Fibroblast of skin of right biceps (primary cell): Measurements from ENCODE around the gene SLC4A5.
"Not testable (repeated sequence)": the region's sequence is repeated elsewhere in the genome, so short reads cannot be mapped to it uniquely, and the experiment has no call there.

Experiments used
- DNase-seq: peaks from one replicate; pipeline ENCODE4 v3.0.0-alpha.2; 2013

SLC4A5 gene

DNA sequence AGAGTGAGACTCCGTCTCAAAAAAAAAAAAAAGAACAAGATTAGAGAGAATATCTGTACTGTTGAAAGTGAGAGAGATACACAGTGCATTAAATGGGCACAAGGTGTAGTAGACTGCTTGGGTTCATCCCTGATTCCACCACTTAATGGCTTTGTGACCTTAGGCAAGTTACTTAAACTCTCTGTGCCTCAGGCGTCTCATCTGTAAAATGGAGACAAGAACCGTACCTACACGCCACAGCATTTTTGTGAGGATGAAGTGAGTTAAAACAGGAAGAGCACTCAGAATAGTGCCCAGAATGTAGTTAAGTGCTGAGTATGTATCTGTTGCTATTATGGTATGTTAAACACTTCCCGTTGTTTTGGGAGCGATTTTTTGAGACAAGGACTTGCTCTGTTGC lies 80.5 kb downstream of the SLC4A5 start:
- DNase-seq: no peak

DNA sequence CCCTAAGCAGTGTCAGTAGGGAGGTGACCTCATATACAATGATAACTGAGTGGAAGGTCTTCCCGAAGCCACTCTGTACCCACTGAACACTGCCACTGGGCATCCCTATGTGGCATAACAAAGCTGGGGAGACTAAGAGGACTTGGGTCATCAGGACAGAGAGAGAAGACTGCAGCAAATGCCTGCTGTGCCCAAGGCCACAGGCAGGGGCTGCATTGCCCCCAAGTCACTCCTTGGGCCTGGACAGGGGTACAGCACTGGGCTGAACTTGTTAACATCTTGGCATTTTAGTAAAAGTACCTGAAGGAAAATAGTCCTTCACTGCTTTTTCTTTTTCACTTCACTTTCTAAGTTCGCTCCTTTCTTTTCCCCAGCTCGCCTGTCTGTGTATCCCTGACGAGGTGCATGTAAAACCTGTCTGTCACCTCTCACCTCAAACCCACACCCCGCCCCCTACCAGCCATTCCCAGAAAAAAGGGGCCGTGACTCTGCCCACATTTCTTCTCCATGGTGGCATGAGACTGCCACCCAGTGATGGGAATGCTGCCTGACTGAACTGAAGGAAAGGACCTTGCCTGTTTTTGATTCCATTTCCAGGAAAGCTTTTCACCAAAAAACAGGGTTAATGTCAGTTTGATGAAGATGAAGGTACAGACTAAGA lies 81.9 kb downstream of the SLC4A5 start:
- DNase-seq: peak; percentile 31

DNA sequence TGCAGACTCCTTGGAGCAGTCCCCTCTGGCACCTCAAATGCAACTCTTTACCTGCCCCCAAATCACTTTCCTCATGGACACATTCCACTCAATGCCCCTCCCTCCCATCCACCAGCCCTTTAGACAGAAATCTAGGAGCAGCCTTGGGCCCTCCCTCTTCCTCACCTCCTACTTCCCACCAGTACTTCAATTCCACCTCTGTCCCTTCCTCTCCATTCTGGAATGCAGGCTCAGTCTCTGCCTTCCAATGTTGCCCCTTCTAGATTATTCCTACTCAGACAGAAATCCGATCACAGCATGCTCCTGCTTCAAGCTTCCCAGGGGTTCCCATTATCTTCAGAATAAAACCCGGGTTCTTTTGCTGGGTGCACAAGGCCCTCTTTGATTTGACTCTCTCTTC lies 82.7 kb downstream of the SLC4A5 start:
- no peak for DNase-seq

DNA sequence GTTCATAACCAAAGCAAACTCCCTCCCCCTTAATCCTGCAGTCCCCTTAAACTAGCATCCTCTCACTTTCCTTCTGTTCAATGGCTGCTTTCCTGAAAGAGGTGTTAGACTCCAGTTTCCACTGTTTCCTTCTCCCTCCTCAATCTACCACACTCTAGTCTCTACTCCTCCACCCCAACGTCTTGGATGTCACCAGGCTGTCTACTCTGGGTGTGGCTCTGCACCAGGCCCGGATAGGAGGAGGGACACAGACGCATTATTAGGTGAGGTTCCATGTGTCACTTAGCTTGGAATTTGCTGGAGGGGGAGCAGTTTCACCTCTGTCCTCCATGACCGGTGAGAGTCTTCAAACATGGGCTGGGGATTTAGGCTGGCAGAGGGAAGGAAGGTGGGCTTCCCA lies 83.5 kb downstream of the SLC4A5 start:
- no peak for DNase-seq

DNA sequence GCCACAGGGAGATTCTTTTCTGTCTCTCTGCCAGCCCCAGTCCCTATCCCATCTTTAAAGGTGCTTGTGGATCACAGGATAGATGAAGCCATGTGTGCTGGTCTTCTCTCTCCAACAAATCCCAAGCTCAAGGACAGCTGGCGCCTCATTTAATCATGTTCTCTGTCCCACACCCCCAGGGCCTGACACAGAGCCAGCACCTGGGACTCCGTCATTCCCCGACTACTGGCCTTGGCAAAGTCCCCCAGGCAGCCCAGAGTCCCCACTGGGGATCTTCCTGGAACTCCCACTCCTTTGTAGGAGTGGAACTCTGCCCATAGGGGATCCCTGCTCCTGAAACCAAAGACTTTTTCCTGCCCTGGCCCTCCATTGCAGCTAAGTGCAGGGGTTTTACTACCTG lies 84.0 kb downstream of the SLC4A5 start:
- no peak for DNase-seq

DNA sequence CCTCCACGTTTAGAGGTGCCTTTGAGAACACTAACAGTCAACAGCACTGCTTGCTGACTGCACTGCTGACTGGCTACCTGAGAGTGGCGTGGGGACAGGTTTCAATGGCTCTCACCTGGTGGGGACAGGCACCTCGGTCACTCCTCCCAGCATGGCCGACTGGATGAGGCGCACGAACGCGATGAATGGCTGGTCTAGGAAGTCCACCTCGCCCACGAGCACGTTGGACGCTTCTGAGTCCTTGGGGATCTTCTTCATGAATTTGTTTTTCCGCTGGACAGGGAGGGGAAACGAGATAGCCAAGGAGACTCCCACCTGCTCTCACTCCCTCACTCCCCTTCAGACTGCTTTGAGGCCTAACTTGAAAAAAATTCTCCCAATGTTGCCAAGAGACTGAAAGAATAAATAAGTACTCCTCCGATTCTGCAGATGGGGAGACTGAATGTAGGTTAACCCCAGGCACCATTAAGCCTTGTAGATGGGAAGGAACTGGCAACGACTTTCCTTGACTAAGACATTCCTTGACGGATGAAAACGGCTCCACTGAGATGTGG lies 87.5 kb downstream of the SLC4A5 start:
- DNase-seq: no peak

DNA sequence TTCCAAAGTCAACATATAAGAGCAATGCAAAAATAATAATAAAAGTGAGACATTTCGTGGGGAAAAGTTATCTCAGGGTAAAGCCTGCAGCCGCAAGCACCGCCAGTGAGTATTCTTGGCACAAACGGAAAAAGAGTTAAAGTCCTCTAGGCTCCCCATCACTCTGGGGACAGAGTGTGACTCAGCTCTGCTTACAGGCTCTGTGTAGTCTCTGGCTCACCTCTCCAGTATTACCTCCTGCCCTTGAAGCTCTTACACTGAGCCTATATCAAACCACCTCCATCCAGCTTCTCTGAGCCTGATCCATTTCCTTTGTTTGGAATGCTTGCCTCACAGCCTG lies 89.3 kb downstream of the SLC4A5 start:
- DNase-seq: peak; percentile 45

DNA sequence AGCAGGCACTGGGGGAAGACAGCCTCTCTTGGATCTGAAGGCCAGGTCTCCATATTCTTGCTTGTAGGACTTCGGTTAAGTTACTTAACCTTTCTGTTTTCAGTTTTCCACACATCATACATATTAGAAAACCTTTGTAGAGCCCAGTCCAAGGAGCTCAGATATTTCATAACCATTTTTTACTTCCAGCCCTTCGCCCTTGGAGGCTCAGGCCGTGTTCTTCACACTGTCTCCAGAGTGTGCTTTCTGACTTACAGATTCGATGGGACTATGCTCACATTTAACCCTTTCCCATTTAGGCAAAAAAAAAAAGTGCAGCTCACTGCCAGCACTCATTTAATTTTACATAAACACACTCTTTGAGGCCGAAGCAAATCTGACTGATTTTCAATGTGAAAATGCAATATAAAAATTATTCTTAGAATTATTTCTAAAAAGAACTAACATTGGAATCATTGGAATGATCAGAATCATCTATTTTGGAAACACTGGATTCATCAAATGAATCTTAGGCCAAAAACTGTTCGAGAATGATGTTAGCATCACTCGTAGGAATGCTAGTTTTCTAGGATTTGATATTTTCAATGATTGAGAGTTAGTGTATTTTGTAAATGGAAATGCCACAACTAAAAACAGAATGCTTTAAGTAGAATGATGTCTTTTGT lies 89.8 kb downstream of the SLC4A5 start:
- no peak for DNase-seq

DNA sequence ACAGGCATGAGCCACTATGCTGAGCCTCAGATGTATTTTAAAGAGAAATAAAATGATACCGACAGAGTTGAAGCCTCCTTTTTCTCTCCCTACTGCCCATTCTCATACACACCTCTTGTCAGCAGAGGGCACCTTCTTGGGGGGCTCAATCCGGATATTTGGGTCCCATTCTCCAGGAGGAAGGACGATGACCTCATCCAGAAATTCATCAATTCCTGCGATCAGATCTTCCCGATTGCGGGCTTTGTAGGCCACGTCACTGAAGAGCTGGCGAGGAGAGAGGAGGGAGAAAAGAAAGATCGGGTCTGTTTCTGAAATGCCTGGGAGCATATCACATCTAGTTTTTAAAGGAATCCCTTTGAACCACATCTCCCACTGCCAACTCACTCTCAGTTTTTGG lies 90.4 kb downstream of the SLC4A5 start:
- DNase-seq: no peak

DNA sequence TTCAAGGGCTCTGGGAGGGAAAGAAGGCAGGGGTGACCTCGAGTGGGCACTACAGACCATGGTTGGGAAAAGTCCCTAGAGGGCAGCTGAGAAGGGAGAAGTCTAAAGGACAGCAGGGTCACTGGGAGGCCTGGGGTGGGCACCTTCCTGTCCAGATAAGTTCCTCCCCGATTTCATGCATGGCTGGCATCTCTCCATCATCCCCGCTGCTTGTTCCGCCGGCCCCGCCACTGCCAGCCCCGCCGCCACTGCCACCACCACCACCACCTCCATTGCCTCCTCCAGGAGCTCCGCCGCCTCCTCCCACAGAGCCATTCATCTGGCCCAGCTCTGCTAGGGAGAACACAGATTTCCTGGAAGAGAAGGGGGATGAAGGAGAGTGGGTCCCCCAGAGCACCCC lies 91.2 kb downstream of the SLC4A5 start:
- no peak for DNase-seq

DNA sequence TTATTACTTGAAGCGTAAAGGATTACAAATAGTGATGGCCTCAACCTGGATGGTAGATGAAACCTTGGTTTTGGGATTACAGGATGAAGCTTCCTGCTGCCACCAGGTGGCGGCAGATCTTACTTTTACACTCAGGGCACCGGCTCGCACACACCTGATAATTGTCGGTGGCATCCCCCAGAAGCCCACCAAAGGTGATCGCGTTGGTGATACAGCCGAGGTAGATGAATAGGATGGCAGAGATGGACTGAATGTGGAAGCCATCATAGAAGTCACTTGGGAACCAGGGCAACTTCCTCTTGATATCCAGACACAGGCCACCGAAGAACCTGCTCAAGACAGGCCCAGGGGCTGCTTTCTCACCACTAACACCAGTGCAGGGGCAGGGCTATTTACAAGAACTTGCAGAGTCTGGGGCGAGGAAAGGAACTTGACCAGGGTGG lies 93.0 kb downstream of the SLC4A5 start:
- peak; percentile 26 for DNase-seq

DNA sequence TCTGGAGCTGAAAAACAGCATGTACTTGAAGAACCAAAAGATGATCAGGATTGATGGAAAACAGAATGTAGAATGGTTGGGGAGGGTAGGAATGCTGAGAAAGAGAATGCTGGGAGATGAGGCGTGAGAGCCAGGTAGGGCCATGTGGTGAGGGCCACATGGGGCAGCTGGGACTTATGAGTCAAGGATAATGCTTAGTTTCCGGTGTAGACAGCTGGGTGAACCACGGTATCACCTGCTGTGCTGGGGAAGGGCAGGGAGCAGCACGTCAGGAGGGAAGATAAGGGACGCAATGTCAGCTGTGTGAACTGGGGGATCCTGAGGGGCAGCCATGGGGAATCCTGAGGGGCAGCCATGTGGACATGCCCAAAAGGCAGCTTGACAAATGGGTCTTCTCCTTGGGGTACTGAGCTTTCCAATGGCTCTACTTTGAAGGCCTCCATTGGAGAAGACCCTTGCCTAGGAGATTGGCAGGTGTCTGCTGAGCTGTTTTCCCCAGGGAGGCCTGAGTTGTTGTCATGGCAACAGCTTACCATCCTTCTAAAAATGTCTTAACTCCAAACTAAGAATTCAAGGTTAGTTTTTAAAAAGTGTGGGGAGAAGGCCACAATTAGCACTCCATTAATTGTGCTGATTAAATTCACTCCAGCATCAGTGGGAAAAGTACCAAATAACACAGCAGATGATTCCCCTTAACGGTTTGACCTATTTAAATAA lies 93.7 kb downstream of the SLC4A5 start:
- DNase-seq: no peak

DNA sequence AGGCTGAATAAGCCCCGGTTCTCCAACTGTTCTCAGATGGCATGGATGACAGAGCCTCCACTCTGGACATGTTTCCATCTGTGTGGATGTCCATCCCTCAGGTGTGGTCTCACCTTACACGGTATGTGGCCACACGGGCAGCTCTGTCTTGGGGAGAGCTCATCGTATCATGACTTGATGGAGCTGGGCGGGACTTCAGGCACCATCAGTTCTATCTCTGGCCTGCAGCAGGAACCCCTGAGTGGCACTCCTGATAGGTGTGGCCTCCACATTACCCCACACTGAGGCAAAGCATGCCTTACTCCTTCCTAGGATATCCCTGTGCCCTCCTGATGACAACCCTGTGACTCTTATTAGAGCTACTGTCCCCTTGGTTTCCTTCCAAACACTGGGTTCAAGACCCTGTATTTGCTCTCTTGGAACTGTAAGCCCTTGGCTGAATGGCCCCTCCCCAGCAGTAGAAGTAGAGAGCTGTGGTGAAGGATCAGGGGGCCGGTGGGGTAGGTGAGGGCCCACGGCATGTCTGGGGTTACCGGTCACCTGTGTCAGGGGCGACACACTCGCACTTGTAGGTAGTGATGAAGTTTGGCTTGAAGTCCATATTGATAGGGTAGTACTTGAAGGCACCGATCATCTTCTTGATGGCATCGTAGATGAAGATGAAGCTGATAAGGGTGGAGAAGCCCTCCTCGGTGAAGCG lies 96.6 kb downstream of the SLC4A5 start:
- no peak for DNase-seq

DNA sequence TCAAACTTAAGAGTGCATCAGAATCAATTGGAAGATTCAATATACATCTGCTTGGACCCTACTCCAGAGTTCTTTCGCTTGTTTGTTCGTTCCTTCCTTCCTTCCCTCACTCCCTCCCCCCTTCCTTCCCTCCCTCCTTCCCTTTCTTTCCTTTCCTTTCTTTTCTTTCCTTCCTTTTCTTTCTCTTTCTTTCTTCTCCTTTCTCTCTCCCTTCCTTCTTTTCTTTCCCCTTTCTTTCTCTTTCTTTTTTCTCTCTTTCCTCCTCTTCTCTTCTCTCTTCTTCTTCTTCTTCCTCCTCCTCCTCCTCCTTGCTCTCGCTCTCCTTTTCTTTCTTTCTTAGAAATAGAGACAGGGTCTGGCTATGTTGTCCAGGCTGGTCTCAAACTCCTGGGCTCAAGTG lies 98.9 kb downstream of the SLC4A5 start:
- no peak for DNase-seq

DNA sequence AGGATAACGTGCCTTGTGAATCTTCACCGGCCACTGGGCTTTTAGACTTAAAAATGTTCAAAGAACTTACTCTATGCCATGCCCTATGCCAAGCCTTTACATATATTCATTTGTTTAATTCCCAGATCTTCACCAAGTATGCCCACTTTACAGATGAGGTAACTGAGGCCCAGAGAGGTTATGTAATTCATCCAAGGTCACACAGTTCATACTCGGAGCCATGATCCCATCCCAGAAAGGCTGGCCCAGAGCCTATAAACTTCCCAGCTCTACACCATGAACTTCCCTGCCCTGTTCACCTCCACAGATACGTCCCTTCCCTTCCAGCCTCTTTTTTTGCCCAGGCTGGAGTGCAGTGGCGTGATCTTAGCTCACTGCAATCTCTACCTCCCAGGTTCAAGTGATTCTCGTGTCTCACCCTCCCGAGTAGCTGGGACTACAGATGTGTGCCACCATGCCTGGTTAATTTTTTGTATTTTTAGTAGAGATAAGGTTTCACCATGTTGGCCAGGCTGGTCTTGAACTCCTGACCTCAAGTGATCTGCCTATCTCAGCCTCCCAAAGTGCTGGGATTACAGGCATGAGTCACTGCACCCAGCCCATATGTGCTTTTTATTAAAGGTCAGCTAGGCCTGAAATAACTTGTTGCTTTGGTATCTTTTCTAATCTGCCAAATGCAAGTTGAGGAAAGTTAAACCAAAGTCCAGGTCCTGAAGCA lies 100.7 kb downstream of the SLC4A5 start:
- DNase-seq: no peak

DNA sequence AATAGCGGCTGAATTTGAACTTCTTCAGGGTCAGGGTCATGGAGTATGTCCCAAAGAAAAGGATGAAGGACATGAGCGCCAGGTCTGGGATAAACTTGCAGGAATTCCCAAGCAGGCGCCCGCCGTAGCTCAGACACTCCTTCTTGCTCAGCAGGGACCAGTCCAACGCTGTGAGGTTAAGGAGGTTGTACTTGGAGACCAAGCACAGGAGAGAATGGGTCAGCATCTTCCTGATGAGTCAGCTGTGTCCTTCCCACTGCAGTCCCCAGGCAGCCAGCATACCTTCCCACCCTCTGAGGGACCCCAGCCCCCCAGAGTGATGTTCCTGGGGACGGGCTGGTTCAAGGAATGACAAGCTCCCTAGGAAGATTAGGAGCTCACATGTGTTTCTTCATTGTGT lies 103.9 kb downstream of the SLC4A5 start:
- no peak for DNase-seq

DNA sequence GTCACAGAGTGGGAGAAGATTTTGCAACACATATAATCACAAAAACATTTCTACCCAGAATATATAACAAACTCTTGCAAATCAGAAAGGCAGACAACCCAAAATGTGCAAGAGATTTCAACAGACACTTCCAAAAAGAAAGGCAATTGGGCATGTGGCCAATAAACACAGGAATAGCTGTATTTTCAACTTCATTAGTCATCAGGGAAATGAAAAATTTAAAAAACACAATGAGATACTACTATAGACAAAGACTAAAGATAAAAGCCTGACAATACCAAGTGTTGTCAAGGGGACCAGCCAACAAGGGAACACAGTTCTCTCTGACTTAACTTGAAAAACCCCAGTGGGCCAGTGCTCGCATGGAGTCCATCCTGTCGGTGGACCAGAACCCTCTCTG lies 104.3 kb downstream of the SLC4A5 start:
- DNase-seq: peak; percentile 74

DNA sequence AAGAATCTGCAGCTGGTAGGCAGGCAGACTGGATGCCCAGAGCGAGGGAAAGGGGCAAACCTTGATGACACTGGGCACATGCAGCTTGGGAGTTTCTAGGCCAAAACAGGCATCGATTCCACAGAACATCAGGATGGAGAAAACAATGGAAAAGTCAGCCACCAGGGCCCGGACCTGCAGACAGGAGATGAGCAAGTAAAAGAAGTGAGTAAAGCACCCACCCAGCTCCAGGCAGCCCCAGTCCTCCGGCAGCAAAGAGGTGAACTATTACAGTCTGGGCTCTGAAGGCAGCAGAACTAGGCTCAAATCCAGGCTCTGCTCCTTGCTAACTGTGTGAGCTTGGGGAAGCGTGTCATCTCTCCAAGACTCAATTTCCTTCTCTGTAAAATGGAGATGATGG lies 108.2 kb downstream of the SLC4A5 start:
- no peak for DNase-seq

DNA sequence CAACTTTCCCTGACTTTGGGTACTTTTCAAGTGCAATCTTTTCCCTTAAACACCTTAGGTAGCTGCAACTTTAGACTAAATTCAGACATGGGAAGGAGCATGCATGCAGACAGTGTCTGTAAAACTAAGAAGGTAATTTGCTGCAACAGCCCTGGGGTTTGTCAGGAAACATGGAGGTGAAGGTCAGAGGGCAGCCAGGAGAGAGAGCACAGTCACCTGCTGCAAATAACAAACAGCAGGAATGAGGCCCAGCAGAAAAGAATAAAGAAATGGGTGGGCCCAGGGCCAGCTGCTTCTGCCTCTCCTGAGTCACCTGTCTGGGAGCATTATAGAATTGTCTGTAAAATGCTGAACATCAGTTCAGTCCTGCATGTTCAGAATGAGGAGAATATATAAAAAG lies 109.6 kb downstream of the SLC4A5 start:
- DNase-seq: no peak

DNA sequence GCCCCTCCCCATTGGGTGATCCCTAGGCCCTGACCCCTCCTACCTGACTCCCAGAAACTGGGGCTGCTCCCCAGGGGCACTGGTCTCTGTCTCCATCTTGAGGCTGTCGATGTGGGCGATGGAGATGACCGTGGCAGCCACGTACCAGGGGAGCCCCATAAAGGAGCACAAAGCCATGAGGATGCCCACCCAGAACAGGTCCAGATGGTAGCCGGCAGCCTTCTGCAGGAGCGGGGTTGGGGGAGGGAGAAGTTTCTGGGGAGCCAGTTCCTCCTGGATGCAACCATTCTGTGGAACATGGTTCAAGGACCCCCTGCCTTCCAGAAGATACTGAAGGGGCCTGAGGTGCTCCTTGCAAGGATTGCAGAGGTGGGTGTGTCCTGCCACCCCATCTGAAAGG lies 110.8 kb downstream of the SLC4A5 start:
- no peak for DNase-seq

DNA sequence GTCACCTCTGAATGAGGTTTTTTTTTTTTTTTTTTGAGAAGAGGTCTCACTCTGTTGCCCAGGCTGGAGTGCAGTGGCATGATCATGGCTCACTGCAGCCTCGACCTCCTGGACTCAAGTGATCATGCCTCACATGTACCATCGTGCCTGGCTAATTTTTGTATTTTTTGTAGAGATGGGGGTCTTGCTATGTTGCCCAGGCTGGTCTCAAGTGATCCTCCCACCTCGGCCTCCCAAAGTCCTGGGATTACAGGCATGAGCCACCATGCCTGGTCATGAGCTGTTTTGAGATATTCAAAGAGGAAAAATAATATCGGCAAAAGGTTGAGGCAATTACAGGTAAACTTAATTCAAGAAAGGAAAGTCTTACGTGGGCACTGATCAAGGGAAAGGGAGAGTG lies 113.4 kb downstream of the SLC4A5 start:
- DNase-seq: not testable (repeated sequence)

DNA sequence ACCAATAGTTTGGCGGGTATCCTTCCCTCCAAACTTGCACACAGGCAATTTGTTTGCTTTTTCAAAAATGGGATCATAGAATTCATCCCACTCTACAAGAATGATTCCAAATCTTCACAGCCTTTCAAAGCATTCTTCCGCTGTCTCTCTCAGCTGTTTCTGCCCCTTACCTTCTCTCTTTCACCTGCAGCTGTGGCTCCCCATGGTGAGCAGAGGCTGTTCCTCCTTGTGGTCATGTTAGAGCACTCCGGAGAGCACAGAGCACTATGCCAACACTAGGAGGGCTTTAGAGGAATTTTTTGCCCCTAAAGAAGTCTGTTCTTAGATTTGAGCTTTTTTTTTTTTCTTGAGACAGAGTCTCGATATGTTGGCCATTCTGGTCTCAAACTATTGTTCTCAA lies 114.4 kb downstream of the SLC4A5 start:
- no peak for DNase-seq

DNA sequence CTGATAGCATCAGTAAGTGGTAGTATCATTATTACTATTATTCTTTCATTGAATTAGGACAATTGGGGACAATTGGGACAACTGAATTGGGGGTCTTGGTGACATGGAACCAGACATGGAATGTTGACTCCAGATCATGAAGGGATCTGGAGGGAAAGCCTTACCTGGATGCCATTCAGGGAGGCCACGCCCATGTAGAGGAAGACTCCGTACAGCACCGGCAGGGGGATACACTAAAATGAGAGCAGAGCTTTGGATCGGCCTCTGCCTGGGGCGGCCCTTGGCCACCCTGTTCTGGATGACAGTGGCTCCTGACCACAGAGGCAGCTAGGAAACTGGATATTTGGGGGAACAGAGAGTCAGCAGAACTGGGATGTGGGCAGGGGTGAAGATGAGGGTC lies 115.6 kb downstream of the SLC4A5 start:
- DNase-seq: no peak
